Measurements from ENCODE around the gene ZNF516. TPM values are rescaled to one million over a fixed set of nuclear protein-coding genes. Genes with fewer than 3 reads are reported as not detected.
A peak's percentile ranks its signal among the peaks of the same experiment; 100 is the strongest.

ZNF516 gene
- total and polyA plus RNA-seq, 7 experiments from 2014 or later: 1.9 to 60.4 (median 21.7) TPM

- Histone ChIP-seq H3K27me3 (ENCODE audit: control insufficient read depth in 2 of 2, insufficient read depth in 2 of 2, low read length in 2 of 2) (no peaks in the 10 kb centered on the region), H3K36me3 (ENCODE audit: control insufficient read depth in 2 of 3, insufficient read depth in 3 of 3, low read length in 3 of 3) (peaks cover 0 to 4% (median 0%) of the 10 kb centered on the region in 3 experiments), H3K4me1 (ENCODE audit: control insufficient read depth in 2 of 2, insufficient read depth in 2 of 2, low read length in 2 of 2) (peaks cover 0 to 4% of the 10 kb centered on the region in 2 donors), H3K27ac (ENCODE audit: low read depth, low read length) (no peak overlapping the region), H3K4me3 (ENCODE audit: low read length) (no peak overlapping the region), H3K9me3 (ENCODE audit: control insufficient read depth in 2 of 3, low read length in 3 of 3) (no peaks in the 10 kb centered on the region)
- intact Hi-C loops (cut with micrococcal nuclease): loop anchor here in 1 of 2 donors (2.0 kb wide), 1 partner anchor 213 kb away; no protein-coding TSS in a partner anchor
- ATAC-seq (no peak), DNase-seq (peak in 1 of 9 donors; percentile 16)
- POLR2A ChIA-PET: no interaction called here
- H3K27ac Mint-ChIP-seq: no peak overlapping the region
- no peak overlapping the region for H3K4me3 Mint-ChIP-seq
- H3K36me3 Mint-ChIP-seq: peaks cover 0 to 26% (median 18%) of the 10 kb centered on the region in 5 donors
- peaks cover 10 to 77% (median 49%) of the 10 kb centered on the region in 7 donors for H3K4me1 Mint-ChIP-seq
- peaks cover 0 to 3% (median 0%) of the 10 kb centered on the region in 11 donors for H3K9me3 Mint-ChIP-seq
- H3K27me3 Mint-ChIP-seq: peaks cover 0 to 9% (median 0%) of the 10 kb centered on the region in 5 donors
- CTCF ChIA-PET: interaction anchor here (1.0 kb wide), 1 partner anchor 22 kb away, joined by 3 read pairs; no protein-coding TSS in a partner anchor
Observed at GRCh38 chr18:76407681-76408080, 87.4 kb downstream of the ZNF516 start.

- H3K4me1 ChIP-seq (ENCODE audit: control insufficient read depth in 2 of 2, insufficient read depth in 2 of 2, low read length in 2 of 2): peaks cover 0 to 4% of the 10 kb centered on the region in 2 donors
- H3K4me3 ChIP-seq (ENCODE audit: low read length): no peak overlapping the region
- Mint-ChIP-seq H3K27ac (peak overlapping the region in 2 of 9 donors; percentile 45 to 54), H3K4me3 (no peak overlapping the region), H3K4me1 (peaks cover 10 to 72% (median 50%) of the 10 kb centered on the region in 7 donors), H3K9me3 (peaks cover 0 to 3% (median 0%) of the 10 kb centered on the region in 11 donors), H3K36me3 (peaks cover 0 to 26% (median 17%) of the 10 kb centered on the region in 5 donors), H3K27me3 (peaks cover 0 to 9% (median 0%) of the 10 kb centered on the region in 5 donors)
- ChIA-PET CTCF (no interaction called here), POLR2A (no interaction called here)
- H3K9me3 ChIP-seq (ENCODE audit: control insufficient read depth in 2 of 3, low read length in 3 of 3): no peaks in the 10 kb centered on the region
- peaks cover 0 to 4% (median 0%) of the 10 kb centered on the region in 3 experiments for H3K36me3 ChIP-seq (ENCODE audit: control insufficient read depth in 2 of 3, insufficient read depth in 3 of 3, low read length in 3 of 3)
- no peak overlapping the region for H3K27ac ChIP-seq (ENCODE audit: low read depth, low read length)
- intact Hi-C loops (cut with micrococcal nuclease): loop anchor here in 1 of 2 donors (1.0 to 2.0 kb wide), 2 partner anchors 214 to 303 kb away; no protein-coding TSS in a partner anchor
- ATAC-seq (no peak), DNase-seq (peak in 1 of 9 donors; percentile 8)
- H3K27me3 ChIP-seq (ENCODE audit: control insufficient read depth in 2 of 2, insufficient read depth in 2 of 2, low read length in 2 of 2): no peaks in the 10 kb centered on the region
Observed at GRCh38 chr18:76406791-76407190, 88.3 kb downstream of the ZNF516 start.

DNA sequence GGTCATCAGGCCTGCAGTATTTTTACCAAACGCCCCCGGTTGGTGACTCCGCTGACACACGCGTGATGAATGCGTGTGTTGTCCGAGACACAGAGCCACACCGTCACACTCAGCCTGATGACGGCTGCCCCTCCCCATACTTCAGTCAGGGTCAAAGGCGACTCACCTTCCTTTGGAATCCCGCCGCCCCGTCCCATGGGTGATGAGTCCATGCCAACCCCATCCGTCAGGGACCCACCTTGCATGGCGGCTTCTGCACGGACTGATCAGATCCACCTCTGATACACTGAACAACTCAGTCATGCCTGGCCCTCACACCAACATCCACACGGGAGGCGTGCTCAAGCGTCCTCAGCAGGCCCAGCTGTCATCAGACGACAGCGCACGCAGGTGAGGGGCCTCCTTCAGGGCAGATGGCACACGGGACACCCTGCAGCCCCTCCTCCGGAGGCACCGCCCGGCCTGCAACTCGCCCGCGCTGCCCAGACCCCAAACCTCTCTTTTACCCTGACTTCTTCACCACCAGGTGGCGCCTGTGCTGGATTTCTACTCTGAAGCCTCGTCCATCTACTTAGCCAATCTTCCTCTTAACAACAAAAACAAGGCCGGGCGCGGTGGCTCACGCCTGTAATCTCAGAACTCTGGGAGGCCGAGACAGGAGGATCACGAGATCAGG, 89.2 kb downstream of the ZNF516 start:
- Histone ChIP-seq H3K4me1 (ENCODE audit: control insufficient read depth in 2 of 2, insufficient read depth in 2 of 2, low read length in 2 of 2) (peaks cover 0 to 2% of the 10 kb centered on the region in 2 donors), H3K27me3 (ENCODE audit: control insufficient read depth in 2 of 2, insufficient read depth in 2 of 2, low read length in 2 of 2) (no peaks in the 10 kb centered on the region), H3K36me3 (ENCODE audit: control insufficient read depth in 2 of 3, insufficient read depth in 3 of 3, low read length in 3 of 3) (peaks cover 0 to 4% (median 0%) of the 10 kb centered on the region in 3 experiments), H3K9me3 (ENCODE audit: control insufficient read depth in 2 of 3, low read length in 3 of 3) (no peaks in the 10 kb centered on the region), H3K27ac (ENCODE audit: low read depth, low read length) (no peak overlapping the region), H3K4me3 (ENCODE audit: low read length) (no peak overlapping the region)
- Mint-ChIP-seq H3K4me1 (peaks cover 6 to 62% (median 43%) of the 10 kb centered on the region in 7 donors), H3K27ac (peak overlapping the region in 1 of 9 donors; percentile 48), H3K36me3 (peaks cover 0 to 20% (median 13%) of the 10 kb centered on the region in 5 donors), H3K27me3 (peaks cover 0 to 5% (median 0%) of the 10 kb centered on the region in 5 donors), H3K4me3 (no peak overlapping the region), H3K9me3 (peaks cover 0 to 3% (median 0%) of the 10 kb centered on the region in 11 donors)
- intact Hi-C loops (cut with micrococcal nuclease): loop anchor here in 1 of 2 donors (1.0 to 2.0 kb wide), 2 partner anchors 215 to 303 kb away; no protein-coding TSS in a partner anchor
- ChIA-PET POLR2A (no interaction called here), CTCF (no interaction called here)
- ATAC-seq (peak; percentile 51), DNase-seq (peak in 7 of 9 donors; percentile 14 to 54 (median 36))

DNA sequence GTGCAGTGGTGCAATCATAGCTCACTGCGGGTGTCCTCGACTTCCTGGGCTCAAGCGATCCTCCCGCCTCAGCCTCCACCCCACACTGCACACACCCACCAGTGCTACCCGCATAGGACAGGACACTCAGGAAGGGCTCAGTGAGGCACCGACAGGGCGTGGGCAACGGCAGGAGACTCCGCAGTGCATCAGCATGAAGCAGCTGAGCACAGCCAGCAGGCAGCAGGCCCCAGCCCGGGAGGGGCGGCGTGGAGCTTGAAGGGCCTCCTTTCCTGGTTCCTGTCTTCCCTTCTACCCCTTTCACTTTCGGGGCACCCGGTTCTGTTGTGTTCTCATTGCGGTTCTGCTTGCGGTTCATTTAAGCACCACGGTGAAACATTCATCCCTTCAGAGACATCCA, 89.8 kb downstream of the ZNF516 start:
- Histone ChIP-seq H3K27ac (ENCODE audit: low read depth, low read length) (no peak overlapping the region), H3K4me3 (ENCODE audit: low read length) (no peak overlapping the region), H3K27me3 (ENCODE audit: control insufficient read depth in 2 of 2, insufficient read depth in 2 of 2, low read length in 2 of 2) (no peaks in the 10 kb centered on the region), H3K9me3 (ENCODE audit: control insufficient read depth in 2 of 3, low read length in 3 of 3) (no peaks in the 10 kb centered on the region), H3K4me1 (ENCODE audit: control insufficient read depth in 2 of 2, insufficient read depth in 2 of 2, low read length in 2 of 2) (no peaks in the 10 kb centered on the region), H3K36me3 (ENCODE audit: control insufficient read depth in 2 of 3, insufficient read depth in 3 of 3, low read length in 3 of 3) (peaks cover 0 to 4% (median 0%) of the 10 kb centered on the region in 3 experiments)
- CTCF ChIA-PET: no interaction called here
- peaks cover under 1 to 57% (median 38%) of the 10 kb centered on the region in 7 donors for H3K4me1 Mint-ChIP-seq
- H3K27ac Mint-ChIP-seq: no peak overlapping the region
- intact Hi-C loops (cut with micrococcal nuclease): no loop called here
- POLR2A ChIA-PET: no interaction called here
- DNase-seq (no peak), ATAC-seq (no peak)
- H3K27me3 Mint-ChIP-seq: peaks cover 0 to 5% (median 0%) of the 10 kb centered on the region in 5 donors
- H3K9me3 Mint-ChIP-seq: peaks cover 0 to 3% (median 0%) of the 10 kb centered on the region in 11 donors
- no peak overlapping the region for H3K4me3 Mint-ChIP-seq
- peaks cover 0 to 15% (median 8%) of the 10 kb centered on the region in 5 donors for H3K36me3 Mint-ChIP-seq

DNA sequence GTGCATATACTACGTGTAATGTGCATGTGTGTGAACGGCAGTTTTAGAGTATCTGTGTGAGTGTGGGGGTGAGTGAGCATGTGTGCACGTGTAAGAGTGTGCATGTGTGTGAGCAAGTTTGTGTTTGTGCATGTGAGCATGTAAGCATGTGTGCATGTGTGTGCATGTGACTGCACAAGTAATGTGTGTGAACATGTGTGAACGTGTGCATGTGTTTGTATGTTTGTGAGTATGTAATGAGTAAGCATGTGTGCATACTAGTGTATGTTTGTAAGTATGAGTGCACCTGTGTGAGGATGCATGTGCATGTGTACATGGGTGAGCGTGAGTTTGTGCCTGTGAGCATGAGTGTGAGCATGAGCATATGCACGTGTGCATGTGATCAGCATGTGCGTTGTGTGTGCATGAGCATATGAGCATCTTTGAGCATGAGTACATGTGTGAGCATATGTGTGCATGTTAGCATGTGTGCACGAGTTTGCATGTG, 90.7 kb downstream of the ZNF516 start:
- Mint-ChIP-seq H3K4me3 (no peak overlapping the region), H3K27ac (peak overlapping the region in 2 of 9 donors; percentile 48 to 68), H3K36me3 (peaks cover 0 to 8% (median under 1%) of the 10 kb centered on the region in 5 donors), H3K27me3 (peaks cover 0 to 5% (median 0%) of the 10 kb centered on the region in 5 donors), H3K9me3 (no peaks in the 10 kb centered on the region), H3K4me1 (peaks cover 0 to 54% (median 31%) of the 10 kb centered on the region in 7 donors)
- Histone ChIP-seq H3K27ac (ENCODE audit: low read depth, low read length) (no peak overlapping the region), H3K4me3 (ENCODE audit: low read length) (no peak overlapping the region), H3K27me3 (ENCODE audit: control insufficient read depth in 2 of 2, insufficient read depth in 2 of 2, low read length in 2 of 2) (no peaks in the 10 kb centered on the region), H3K9me3 (ENCODE audit: control insufficient read depth in 2 of 3, low read length in 3 of 3) (no peaks in the 10 kb centered on the region), H3K4me1 (ENCODE audit: control insufficient read depth in 2 of 2, insufficient read depth in 2 of 2, low read length in 2 of 2) (no peaks in the 10 kb centered on the region), H3K36me3 (ENCODE audit: control insufficient read depth in 2 of 3, insufficient read depth in 3 of 3, low read length in 3 of 3) (no peaks in the 10 kb centered on the region)
- intact Hi-C loops (cut with micrococcal nuclease): no loop called here
- DNase-seq (no peak), ATAC-seq (no peak)
- POLR2A ChIA-PET: no interaction called here
- CTCF ChIA-PET: no interaction called here

GRCh38 chr18:76402026-76402990, 92.7 kb downstream of the ZNF516 start:
- CTCF ChIA-PET: no interaction called here
- ATAC-seq: no peak

More at GRCh38 chr18:76402026-76402990, 92.7 kb downstream of the ZNF516 start:
- no peak overlapping the region for H3K4me3 ChIP-seq (ENCODE audit: low read length)
- no peaks in the 10 kb centered on the region for H3K27me3 ChIP-seq (ENCODE audit: control insufficient read depth in 2 of 2, insufficient read depth in 2 of 2, low read length in 2 of 2)
- DNase-seq: no peak
- Mint-ChIP-seq H3K36me3 (peaks cover 0 to 5% (median 0%) of the 10 kb centered on the region in 5 donors), H3K9me3 (no peaks in the 10 kb centered on the region), H3K27ac (no peak overlapping the region), H3K27me3 (peaks cover 0 to 8% (median 0%) of the 10 kb centered on the region in 5 donors), H3K4me3 (no peak overlapping the region), H3K4me1 (peaks cover 5 to 45% (median 30%) of the 10 kb centered on the region in 7 donors)
- no peaks in the 10 kb centered on the region for H3K9me3 ChIP-seq (ENCODE audit: control insufficient read depth in 2 of 3, low read length in 3 of 3)
- H3K36me3 ChIP-seq (ENCODE audit: control insufficient read depth in 2 of 3, insufficient read depth in 3 of 3, low read length in 3 of 3): no peaks in the 10 kb centered on the region
- H3K27ac ChIP-seq (ENCODE audit: low read depth, low read length): no peak overlapping the region
- no peaks in the 10 kb centered on the region for H3K4me1 ChIP-seq (ENCODE audit: control insufficient read depth in 2 of 2, insufficient read depth in 2 of 2, low read length in 2 of 2)
- intact Hi-C loops (cut with micrococcal nuclease): no loop called here
- POLR2A ChIA-PET: no interaction called here

Measured in naive thymus-derived CD4-positive, alpha-beta T cell (primary cell).